GM12874 (cell line): Measurements from ENCODE around the gene PAQR3.

Experiments used
- TF ChIP-seq, protein P1 (sequence below): IDR thresholded peaks from 2 replicates; pipeline ENCODE4 v1.5.1; 2011; ENCODE audit warnings: low read depth, mild to moderate bottlenecking, control low read depth, low read length, moderate library complexity; ENCODE audit not compliant: insufficient read depth

The PAQR3 gene

DNA sequence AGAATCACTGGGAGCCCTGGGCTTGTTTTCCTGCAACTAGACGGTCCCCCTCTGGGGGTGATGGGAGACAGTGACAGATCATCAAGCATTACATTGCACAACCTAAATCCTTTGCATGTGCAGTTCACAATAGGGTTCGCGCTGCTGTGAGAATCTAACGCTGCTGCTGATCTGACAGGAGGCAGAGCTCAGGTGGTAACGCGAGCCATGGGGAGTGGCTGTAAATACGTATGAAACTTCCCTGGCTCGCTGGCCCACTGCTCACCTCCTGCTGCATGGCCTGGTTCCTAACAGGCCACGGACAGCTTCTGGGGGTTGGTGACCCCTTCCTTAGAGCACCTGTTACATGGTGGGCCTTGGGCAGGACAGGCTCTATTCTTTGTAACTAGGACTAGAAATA, 10.4 kb downstream of the PAQR3 start:
- TF ChIP-seq, protein P1, sequence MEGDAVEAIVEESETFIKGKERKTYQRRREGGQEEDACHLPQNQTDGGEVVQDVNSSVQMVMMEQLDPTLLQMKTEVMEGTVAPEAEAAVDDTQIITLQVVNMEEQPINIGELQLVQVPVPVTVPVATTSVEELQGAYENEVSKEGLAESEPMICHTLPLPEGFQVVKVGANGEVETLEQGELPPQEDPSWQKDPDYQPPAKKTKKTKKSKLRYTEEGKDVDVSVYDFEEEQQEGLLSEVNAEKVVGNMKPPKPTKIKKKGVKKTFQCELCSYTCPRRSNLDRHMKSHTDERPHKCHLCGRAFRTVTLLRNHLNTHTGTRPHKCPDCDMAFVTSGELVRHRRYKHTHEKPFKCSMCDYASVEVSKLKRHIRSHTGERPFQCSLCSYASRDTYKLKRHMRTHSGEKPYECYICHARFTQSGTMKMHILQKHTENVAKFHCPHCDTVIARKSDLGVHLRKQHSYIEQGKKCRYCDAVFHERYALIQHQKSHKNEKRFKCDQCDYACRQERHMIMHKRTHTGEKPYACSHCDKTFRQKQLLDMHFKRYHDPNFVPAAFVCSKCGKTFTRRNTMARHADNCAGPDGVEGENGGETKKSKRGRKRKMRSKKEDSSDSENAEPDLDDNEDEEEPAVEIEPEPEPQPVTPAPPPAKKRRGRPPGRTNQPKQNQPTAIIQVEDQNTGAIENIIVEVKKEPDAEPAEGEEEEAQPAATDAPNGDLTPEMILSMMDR, result no peak

DNA sequence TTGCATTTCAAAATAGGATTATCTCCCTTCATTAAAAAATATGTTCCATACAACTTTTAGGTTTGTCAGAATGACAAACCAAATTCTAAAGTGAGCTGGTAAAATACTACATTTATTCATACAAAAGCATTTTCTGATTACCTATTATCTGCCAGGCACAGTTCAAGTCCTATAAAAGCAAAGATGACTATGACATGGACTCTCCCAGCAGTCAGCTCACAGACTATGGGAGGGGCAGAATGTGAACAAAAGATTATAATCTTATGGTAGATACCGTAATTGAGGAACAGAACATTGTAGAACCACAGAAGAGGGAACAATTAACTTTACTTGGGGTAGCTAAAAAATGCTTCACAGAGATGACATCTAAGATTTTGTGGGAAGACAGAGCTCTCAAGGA, 12.4 kb downstream of the PAQR3 start:
- TF ChIP-seq, protein P1, result no peak

DNA sequence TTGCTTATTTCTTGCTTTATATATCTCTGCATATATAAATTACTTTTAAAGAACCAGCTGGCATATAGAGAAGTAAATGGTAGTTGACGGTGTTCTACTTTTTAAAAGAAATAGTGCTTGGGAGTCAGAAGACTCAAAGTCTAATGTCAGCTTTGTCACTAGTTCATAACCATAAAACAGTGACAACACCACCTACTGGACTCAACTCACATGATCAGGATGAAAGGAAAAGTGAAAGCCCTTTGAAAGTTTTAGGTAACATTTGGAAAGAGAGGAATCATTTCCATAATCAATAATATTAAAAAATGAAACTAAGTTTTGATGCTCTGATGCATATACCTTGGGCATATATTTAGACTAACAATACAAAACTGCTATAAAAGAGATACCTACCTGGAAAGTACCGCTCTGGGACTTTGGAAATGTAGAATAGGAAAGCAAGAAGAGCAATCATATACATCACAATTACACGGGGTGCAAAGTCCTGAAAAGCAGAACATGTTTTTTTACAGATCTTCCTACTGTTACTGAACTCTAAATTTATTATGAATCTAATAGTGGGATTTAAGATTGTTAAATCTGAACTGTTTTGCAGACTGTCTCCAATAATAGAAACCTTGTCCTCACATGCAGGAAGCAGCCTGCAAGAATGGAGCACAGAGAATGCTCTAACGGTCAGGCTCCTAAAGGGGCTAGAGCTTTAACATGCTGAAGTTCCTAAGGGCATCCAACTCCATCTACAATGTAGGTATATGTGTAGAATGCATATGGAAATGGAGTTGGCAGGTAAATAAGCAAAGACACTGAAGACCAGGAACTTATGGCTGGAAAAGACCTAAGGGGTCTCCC, 15.6 kb downstream of the PAQR3 start:
- TF ChIP-seq, protein P1, result peak; percentile 5; the same call in 1 of the 2 replicates

DNA sequence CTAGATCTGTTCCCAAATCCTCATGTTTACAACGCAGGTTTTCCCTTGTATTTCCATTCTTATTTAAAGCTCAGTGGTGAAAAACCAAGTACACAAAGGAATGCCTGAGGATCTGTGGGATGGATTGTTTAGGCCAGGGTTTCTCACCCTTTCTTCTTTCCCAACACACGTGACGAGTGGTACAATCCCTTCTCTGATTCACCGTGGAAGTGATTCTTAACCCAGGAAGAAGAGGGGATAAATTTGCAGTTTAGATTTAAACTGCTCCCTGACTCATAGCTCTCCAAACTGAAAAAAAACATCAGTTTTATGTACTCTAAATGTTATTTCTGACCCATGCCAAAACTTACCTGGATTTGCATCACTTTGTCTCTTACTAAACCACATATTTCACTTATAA, 17.0 kb downstream of the PAQR3 start:
- TF ChIP-seq, protein P1, result no peak

DNA sequence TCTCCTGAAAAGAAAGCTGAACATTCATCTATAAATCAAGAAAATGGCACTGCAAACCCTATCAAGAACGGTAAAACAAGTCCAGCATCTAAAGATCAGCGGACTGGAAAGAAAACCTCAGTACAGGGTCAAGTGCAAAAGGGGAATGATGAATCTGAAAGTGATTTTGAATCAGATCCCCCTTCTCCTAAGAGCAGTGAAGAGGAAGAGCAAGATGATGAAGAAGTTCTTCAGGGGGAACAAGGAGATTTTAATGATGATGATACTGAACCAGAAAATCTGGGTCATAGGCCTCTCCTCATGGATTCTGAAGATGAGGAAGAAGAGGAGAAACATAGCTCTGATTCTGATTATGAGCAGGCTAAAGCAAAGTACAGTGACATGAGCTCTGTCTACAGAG, 28.6 kb downstream of the PAQR3 start:
- TF ChIP-seq, protein P1, result no peak

DNA sequence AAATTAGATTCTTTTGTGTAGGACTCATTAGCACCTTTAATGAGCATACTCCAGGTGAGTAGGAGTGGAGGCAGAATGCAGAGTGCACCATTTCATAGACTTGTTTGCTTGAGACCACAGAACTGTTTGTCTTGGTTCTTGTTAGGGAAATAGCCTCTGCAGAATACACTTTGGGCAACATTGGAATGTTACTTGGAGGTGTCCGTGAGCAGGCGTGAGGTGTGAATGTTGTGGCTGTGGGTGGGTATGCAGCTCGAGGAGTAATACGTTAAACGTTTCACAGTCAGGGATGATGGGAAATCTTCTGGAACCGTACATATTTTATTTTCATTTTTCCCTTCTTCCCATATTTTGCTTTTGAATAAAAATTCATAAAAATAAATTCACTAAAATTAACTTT, 31.6 kb downstream of the PAQR3 start:
- TF ChIP-seq, protein P1, result no peak

DNA sequence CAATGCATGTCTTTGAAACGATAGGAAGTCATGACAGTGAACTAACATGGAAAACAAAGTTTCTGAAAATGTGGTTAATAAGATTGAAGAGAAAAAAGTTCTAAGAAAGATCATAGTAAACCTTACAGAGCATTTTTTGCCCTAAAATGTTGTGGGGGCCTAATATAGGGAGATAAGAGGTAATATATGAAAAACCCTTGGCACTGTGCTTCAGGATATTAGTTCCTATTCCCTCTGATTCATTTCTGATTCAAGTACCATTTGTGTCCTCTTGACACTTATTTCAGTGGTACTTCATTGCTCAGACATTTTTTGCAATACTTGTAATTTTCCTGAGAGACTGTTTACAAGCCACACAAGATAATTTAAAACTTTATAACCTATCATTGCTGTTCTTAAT, 35.1 kb downstream of the PAQR3 start:
- TF ChIP-seq, protein P1, result no peak
